Neural cell (in vitro differentiated cells): Measurements from ENCODE around the gene FCAR. TPM values are rescaled to one million over a fixed set of nuclear protein-coding genes. Genes with fewer than 3 reads are reported as not detected.
"Not testable (repeated sequence)": the region's sequence is repeated elsewhere in the genome, so short reads cannot be mapped to it uniquely, and the experiment has no call there.

ENCODE experiments used
- H2AFZ ChIP-seq: fragments of 200-600, 300-800 bp; sonication (generic), shearing (Covaris generic); 2 replicates; pipeline ENCODE4 v1.6.0; 2014; ENCODE audit warnings: low read depth, mild to moderate bottlenecking, antibody characterized with exemption, low read length, moderate library complexity
- H3F3A ChIP-seq: fragments of 200-600 bp; shearing (Covaris generic); 2 replicates; pipeline ENCODE4 v1.6.1; 2016; ENCODE audit warnings: mild to moderate bottlenecking, moderate library complexity, mixed read lengths, antibody characterized with exemption, low read length; ENCODE audit not compliant: insufficient read depth, poor library complexity, severe bottlenecking
- H3K27ac ChIP-seq: fragments of 200-600, 300-800 bp; sonication (generic), shearing (Covaris generic); 2 replicates; pipeline ENCODE4 v1.5.1; 2014; ENCODE audit warnings: mild to moderate bottlenecking, low read length, moderate library complexity
- H3K27me3 ChIP-seq: fragments of 300-800, 200-600 bp; sonication (generic), shearing (Covaris generic); 2 replicates; pipeline ENCODE4 v1.6.0; 2014; ENCODE audit warnings: mild to moderate bottlenecking, low read depth, low read length, moderate library complexity; ENCODE audit not compliant: insufficient read depth
- H3K36me3 ChIP-seq: fragments of 300-800, 200-600 bp; sonication (generic), shearing (Covaris generic); 2 replicates; pipeline ENCODE4 v1.5.1; 2014; ENCODE audit warnings: mild to moderate bottlenecking, antibody characterized with exemption, low read length, moderate library complexity; ENCODE audit not compliant: insufficient read depth
- H3K4me2 ChIP-seq: fragments of 300-800, 200-600 bp; sonication (generic), shearing (Covaris generic); 2 replicates; pipeline ENCODE4 v1.6.0; 2014; ENCODE audit warnings: mild to moderate bottlenecking, low read length
- H3K4me3 ChIP-seq: fragments of 300-800, 200-600 bp; sonication (generic), shearing (Covaris generic); 2 replicates; pipeline ENCODE4 v1.5.1; 2014; ENCODE audit warnings: mild to moderate bottlenecking, low read length, moderate library complexity
- H3K79me2 ChIP-seq: fragments of 200-600 bp; shearing (Covaris generic); replicated peaks from 2 replicates; pipeline ENCODE4 v1.6.0; 2014; ENCODE audit warnings: mild to moderate bottlenecking, low read length, moderate library complexity; ENCODE audit not compliant: insufficient read depth
- H3K9ac ChIP-seq: fragments of 300-800, 200-600 bp; sonication (generic), shearing (Covaris generic); 2 replicates; pipeline ENCODE4 v1.6.1; 2016; ENCODE audit warnings: mild to moderate bottlenecking, low read length, mixed read lengths
- H3K9me2 ChIP-seq: fragments of 200-600 bp; shearing (Covaris generic); 2 replicates; pipeline ENCODE4 v1.6.1; 2016; ENCODE audit warnings: mild to moderate bottlenecking, low read length, mixed read lengths; ENCODE audit not compliant: insufficient read depth
- H3K9me3 ChIP-seq: fragments of 200-600, 300-800 bp; sonication (generic), shearing (Covaris generic); 2 replicates; pipeline ENCODE4 v1.6.1; 2016; ENCODE audit warnings: mild to moderate bottlenecking, mixed run types, low read length, moderate library complexity, mixed read lengths
- H4K20me1 ChIP-seq: fragments of 200-600 bp; shearing (Covaris generic); 2 replicates; pipeline ENCODE4 v1.6.1; 2016; ENCODE audit warnings: mild to moderate bottlenecking, mixed run types; ENCODE audit not compliant: insufficient read depth
- CTCF ChIP-seq: fragments of 450-650 bp; IDR thresholded peaks from 2 replicates; pipeline ENCODE4 v1.5.1; 2014; ENCODE audit warnings: antibody characterized with exemption, mild to moderate bottlenecking, moderate library complexity; ENCODE audit not compliant: poor library complexity, severe bottlenecking
- MXI1 ChIP-seq: fragments of 450-650 bp; conservative IDR thresholded peaks from 2 replicates; pipeline ENCODE4 v1.6.1; 2014; ENCODE audit warnings: antibody characterized with exemption, mild to moderate bottlenecking; ENCODE audit not compliant: poor library complexity, severe bottlenecking
- RAD21 ChIP-seq: fragments of 450-650 bp; conservative IDR thresholded peaks from 2 replicates; pipeline ENCODE4 v1.6.1; 2014; ENCODE audit warnings: antibody characterized with exemption, mild to moderate bottlenecking, moderate library complexity
- REST ChIP-seq: IDR thresholded peaks from 2 replicates; pipeline ENCODE4 v1.6.1; 2012; ENCODE audit warnings: borderline replicate concordance
- polyA plus RNA-seq: library from polyadenylated mRNA; depleted of rRNA; stranded (reverse); fragments of >200 nt; gene quantifications from 2 replicates; pipeline ENCODE4 v1.2.3, GENCODE V29; 2014

FCAR gene
- polyA plus RNA-seq, 1 donor from 2014 or later, result not detected

- no peak overlapping the region for H3K27ac ChIP-seq
Observed at GRCh38 chr19:54851353-54851752, 22.7 kb upstream of the FCAR start.

GRCh38 chr19:54855241-54855640, 18.8 kb upstream of the FCAR start:
- not testable (repeated sequence) for H2AFZ ChIP-seq, H3K36me3 ChIP-seq, H3K4me3 ChIP-seq, H3K9me2 ChIP-seq, H4K20me1 ChIP-seq, H3K79me2 ChIP-seq, H3K27ac ChIP-seq, H3K9me3 ChIP-seq, H3K4me2 ChIP-seq, H3K9ac ChIP-seq, H3F3A ChIP-seq, H3K27me3 ChIP-seq

More at GRCh38 chr19:54851353-54851752, 22.7 kb upstream of the FCAR start:
- Histone ChIP-seq H3K36me3 (no peaks in the 10 kb centered on the region), H2AFZ (no peak overlapping the region), H3K27me3 (no peaks in the 10 kb centered on the region), H3K9me2 (no peaks in the 10 kb centered on the region), H3K4me3 (no peak overlapping the region), H3F3A (no peaks in the 10 kb centered on the region), H3K4me2 (no peak overlapping the region), H3K9me3 (no peaks in the 10 kb centered on the region), H3K9ac (no peak overlapping the region), H3K79me2 (no peaks in the 10 kb centered on the region), H4K20me1 (no peaks in the 10 kb centered on the region)
- TF ChIP-seq REST, result no peak
- TF ChIP-seq RAD21, result no peak
- TF ChIP-seq MXI1, result no peak
- TF ChIP-seq CTCF, result no peak

GRCh38 chr19:54858476-54858875, 15.6 kb upstream of the FCAR start:
- not testable (repeated sequence) for H2AFZ ChIP-seq, H3K4me3 ChIP-seq, H3K9me3 ChIP-seq, H3K9ac ChIP-seq, H3K27ac ChIP-seq, H3K79me2 ChIP-seq, H3K27me3 ChIP-seq, H4K20me1 ChIP-seq, H3F3A ChIP-seq, H3K9me2 ChIP-seq, H3K36me3 ChIP-seq, H3K4me2 ChIP-seq

- not testable (repeated sequence) for H3K9ac ChIP-seq, H3K79me2 ChIP-seq, H2AFZ ChIP-seq, H3K27me3 ChIP-seq, H3K4me3 ChIP-seq, H4K20me1 ChIP-seq, H3F3A ChIP-seq, H3K27ac ChIP-seq, H3K4me2 ChIP-seq, H3K9me2 ChIP-seq, H3K36me3 ChIP-seq, H3K9me3 ChIP-seq
Observed at GRCh38 chr19:54859421-54859820, 14.6 kb upstream of the FCAR start.

GRCh38 chr19:54863459-54863858, 10.6 kb upstream of the FCAR start:
- not testable (repeated sequence) for H3K4me3 ChIP-seq, H3K27me3 ChIP-seq, H3K27ac ChIP-seq, H3F3A ChIP-seq, H3K9ac ChIP-seq, H3K9me3 ChIP-seq, H3K4me2 ChIP-seq, H2AFZ ChIP-seq, H3K36me3 ChIP-seq, H3K79me2 ChIP-seq, H4K20me1 ChIP-seq, H3K9me2 ChIP-seq
